ENCODE measurements around the gene EML1. TPM values are rescaled to one million over a fixed set of nuclear protein-coding genes. Genes with fewer than 3 reads are reported as not detected.

EML1 gene
- total RNA-seq, 1 experiment from 2014 or later, result 16.1 TPM

GRCh38 chr14:99984036-99984435 is 190.8 kb downstream of the EML1 start:
- DNase-seq (ENCODE audit: low spot score), result no peak
- H3K36me3 Mint-ChIP-seq, result peaks cover 10% of the 10 kb centered on the region
- ChIA-PET CTCF (interaction anchor here (1.3 to 2.3 kb wide), 5 partner anchors 35 to 171 kb away, joined by 3 to 11 read pairs (median 6); no protein-coding TSS in a partner anchor), POLR2A (no interaction called here)
- H3K9me3 Mint-ChIP-seq, result peaks cover 19% of the 10 kb centered on the region
- no peak for ATAC-seq
- no peak overlapping the region for H3K4me3 Mint-ChIP-seq
- no peak for TF ChIP-seq ZNF232 (CRISPR knock-in tag; IDR thresholded peaks at IDR 0.05)
- TF ChIP-seq, protein P1, sequence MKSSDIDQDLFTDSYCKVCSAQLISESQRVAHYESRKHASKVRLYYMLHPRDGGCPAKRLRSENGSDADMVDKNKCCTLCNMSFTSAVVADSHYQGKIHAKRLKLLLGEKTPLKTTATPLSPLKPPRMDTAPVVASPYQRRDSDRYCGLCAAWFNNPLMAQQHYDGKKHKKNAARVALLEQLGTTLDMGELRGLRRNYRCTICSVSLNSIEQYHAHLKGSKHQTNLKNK (CRISPR knock-in tag; IDR thresholded peaks at IDR 0.05), result no peak
- TF ChIP-seq MYBL2 (CRISPR knock-in tag; IDR thresholded peaks at IDR 0.05), result no peak
- TF ChIP-seq NFYB (CRISPR knock-in tag; conservative IDR thresholded peaks at IDR 0.05; ENCODE audit: low read depth), result no peak
- no peak for TF ChIP-seq FOXK1 (CRISPR knock-in tag; IDR thresholded peaks at IDR 0.05)
- TF ChIP-seq CBFB (CRISPR knock-in tag; IDR thresholded peaks at IDR 0.05; ENCODE audit: low read depth), result no peak
- no peak for TF ChIP-seq CTCF (IDR thresholded peaks at IDR 0.05)
- TF ChIP-seq NR1H2 (CRISPR knock-in tag; IDR thresholded peaks at IDR 0.05), result no peak
- TF ChIP-seq ELF4 (CRISPR knock-in tag; IDR thresholded peaks at IDR 0.05; ENCODE audit: low read depth), result no peak
- no peak for TF ChIP-seq JAZF1 (CRISPR knock-in tag; IDR thresholded peaks at IDR 0.05)
- no peak for TF ChIP-seq ZNF138 (CRISPR knock-in tag; conservative IDR thresholded peaks at IDR 0.05)
- TF ChIP-seq, protein P2, sequence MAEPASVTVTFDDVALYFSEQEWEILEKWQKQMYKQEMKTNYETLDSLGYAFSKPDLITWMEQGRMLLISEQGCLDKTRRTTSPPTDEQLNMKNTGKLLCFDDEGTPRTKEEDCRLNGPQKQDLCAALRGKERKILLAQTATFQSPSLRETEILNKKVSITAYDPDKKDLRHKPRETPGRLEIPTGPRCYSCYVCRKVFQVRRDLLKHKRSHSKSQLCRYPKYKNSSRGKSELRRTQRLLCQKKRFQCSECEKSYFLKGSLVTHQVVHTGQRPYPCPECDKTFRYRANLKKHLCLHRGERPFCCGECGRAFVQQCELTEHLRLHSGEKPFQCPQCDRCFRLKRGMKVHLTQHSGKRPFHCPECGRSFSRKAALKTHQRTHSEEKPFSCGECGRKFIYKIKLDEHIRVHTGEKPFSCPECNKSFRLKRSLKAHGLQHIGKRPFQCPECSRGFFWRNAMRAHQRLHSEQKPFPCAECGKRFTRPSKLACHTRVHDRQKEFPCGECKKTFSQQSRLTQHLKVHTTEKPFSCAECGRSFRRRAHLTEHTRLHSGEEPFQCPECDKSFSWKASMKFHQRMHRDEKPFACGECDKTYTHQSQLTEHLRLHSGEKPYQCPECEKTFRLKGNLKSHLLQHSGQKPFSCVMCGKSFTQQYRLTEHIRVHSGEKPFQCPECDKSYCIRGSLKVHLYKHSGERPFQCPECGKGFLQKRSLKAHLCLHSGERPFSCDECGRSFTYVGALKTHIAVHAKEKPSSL (CRISPR knock-in tag; conservative IDR thresholded peaks at IDR 0.05), result no peak
- TF ChIP-seq JUN (CRISPR knock-in tag; IDR thresholded peaks at IDR 0.05), result no peak
- TF ChIP-seq, protein P3, sequence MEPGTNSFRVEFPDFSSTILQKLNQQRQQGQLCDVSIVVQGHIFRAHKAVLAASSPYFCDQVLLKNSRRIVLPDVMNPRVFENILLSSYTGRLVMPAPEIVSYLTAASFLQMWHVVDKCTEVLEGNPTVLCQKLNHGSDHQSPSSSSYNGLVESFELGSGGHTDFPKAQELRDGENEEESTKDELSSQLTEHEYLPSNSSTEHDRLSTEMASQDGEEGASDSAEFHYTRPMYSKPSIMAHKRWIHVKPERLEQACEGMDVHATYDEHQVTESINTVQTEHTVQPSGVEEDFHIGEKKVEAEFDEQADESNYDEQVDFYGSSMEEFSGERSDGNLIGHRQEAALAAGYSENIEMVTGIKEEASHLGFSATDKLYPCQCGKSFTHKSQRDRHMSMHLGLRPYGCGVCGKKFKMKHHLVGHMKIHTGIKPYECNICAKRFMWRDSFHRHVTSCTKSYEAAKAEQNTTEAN (CRISPR knock-in tag; IDR thresholded peaks at IDR 0.05), result no peak
- TF ChIP-seq, protein P4, sequence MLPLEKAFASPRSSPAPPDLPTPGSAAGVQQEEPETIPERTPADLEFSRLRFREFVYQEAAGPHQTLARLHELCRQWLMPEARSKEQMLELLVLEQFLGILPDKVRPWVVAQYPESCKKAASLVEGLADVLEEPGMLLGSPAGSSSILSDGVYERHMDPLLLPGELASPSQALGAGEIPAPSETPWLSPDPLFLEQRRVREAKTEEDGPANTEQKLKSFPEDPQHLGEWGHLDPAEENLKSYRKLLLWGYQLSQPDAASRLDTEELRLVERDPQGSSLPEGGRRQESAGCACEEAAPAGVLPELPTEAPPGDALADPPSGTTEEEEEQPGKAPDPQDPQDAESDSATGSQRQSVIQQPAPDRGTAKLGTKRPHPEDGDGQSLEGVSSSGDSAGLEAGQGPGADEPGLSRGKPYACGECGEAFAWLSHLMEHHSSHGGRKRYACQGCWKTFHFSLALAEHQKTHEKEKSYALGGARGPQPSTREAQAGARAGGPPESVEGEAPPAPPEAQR (CRISPR knock-in tag; IDR thresholded peaks at IDR 0.05), result no peak
- TF ChIP-seq, protein P5, sequence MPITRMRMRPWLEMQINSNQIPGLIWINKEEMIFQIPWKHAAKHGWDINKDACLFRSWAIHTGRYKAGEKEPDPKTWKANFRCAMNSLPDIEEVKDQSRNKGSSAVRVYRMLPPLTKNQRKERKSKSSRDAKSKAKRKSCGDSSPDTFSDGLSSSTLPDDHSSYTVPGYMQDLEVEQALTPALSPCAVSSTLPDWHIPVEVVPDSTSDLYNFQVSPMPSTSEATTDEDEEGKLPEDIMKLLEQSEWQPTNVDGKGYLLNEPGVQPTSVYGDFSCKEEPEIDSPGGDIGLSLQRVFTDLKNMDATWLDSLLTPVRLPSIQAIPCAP (CRISPR knock-in tag; IDR thresholded peaks at IDR 0.05), result no peak
- TF ChIP-seq CREB1 (CRISPR knock-in tag; IDR thresholded peaks at IDR 0.05), result no peak
- no peak overlapping the region for H3K27ac Mint-ChIP-seq
- peaks cover 7% of the 10 kb centered on the region; the same call in 1 of the 2 replicates for H3K4me1 Mint-ChIP-seq
- no peaks in the 10 kb centered on the region for H3K27me3 Mint-ChIP-seq (ENCODE audit: low read depth)

- POLR2A ChIA-PET, result no interaction called here
- Mint-ChIP-seq H3K27me3 (ENCODE audit: low read depth) (no peaks in the 10 kb centered on the region), H3K36me3 (peaks cover 10% of the 10 kb centered on the region), H3K27ac (no peak overlapping the region), H3K4me3 (no peak overlapping the region), H3K4me1 (peaks cover 7% of the 10 kb centered on the region; the same call in 1 of the 2 replicates), H3K9me3 (peaks cover 19% of the 10 kb centered on the region)
- no peak for ATAC-seq
- DNase-seq (ENCODE audit: low spot score), result no peak
- no peak for TF ChIP-seq TCF7 (CRISPR knock-in tag; IDR thresholded peaks at IDR 0.05; ENCODE audit: low read depth)
- CTCF ChIA-PET, result no interaction called here
These were observed 193.2 kb downstream of the EML1 start for GRCh38 chr14:99986396-99986795.

Data from WTC11 (cell line).